K562 (cell line): ENCODE data around the gene SLC26A11. TPM values are rescaled to one million over a fixed set of nuclear protein-coding genes. Genes with fewer than 3 reads are reported as not detected.
A peak's percentile ranks its signal among the peaks of the same experiment; 100 is the strongest.

Experiments
- BHLHE40 ChIP-seq: IDR thresholded peaks from 2 replicates; pipeline ENCODE4 v1.6.1; 2011; ENCODE audit warnings: low read length, improper control_type of control experiment
- CBFA2T2 ChIP-seq: fragments of 450-650 bp; conservative IDR thresholded peaks from 2 replicates; pipeline ENCODE4 v1.6.1; 2017; ENCODE audit warnings: mild to moderate bottlenecking
- CHCHD3 ChIP-seq: fragments of 250-450 bp; sonication (Bioruptor Pico); IDR thresholded peaks from 2 replicates; pipeline ENCODE4 v2.1.2; 2022; ENCODE audit warnings: mild to moderate bottlenecking
- NCOA2 ChIP-seq, 2 experiments: fragments of 450-650 bp; IDR thresholded peaks; 2 replicates each; pipeline ENCODE4 v1.6.1; 2018; ENCODE audit warnings: mild to moderate bottlenecking in 2 of 2, moderate library complexity in 1 of 2; ENCODE audit not compliant: partially characterized antibody in 2 of 2
- TRIM28 ChIP-seq: fragments of 450-650 bp; IDR thresholded peaks from 2 replicates; pipeline ENCODE4 v1.6.1; 2017
- ZKSCAN1 ChIP-seq: fragments of 150-350 bp; IDR thresholded peaks from 2 replicates; pipeline ENCODE4 v1.6.1; 2016; ENCODE audit warnings: low read depth, low read length
- ZNF263 ChIP-seq: sonication (generic); formaldehyde crosslinking; IDR thresholded peaks from 2 replicates; pipeline ENCODE4 v1.8.0; 2022; ENCODE audit warnings: mild to moderate bottlenecking, missing genetic modification reagents, borderline replicate concordance
- polyA plus RNA-seq, 8 experiments: library from polyadenylated mRNA; depleted of rRNA in 4 of 8; stranded (reverse) in 5 of 8; unstranded in 3 of 8; fragments of >200 nt; fragmentation: Nextera tagmentation in 2 of 8; fragmentation: Illumina TruSeq in 1 of 8; extraction: Ambion mirVana in 2 of 8; extraction: Trizol in 1 of 8; gene quantifications; 2 replicates each; pipeline versions ENCODE4 v1.2.1 to v1.2.3, GENCODE V29; 2011 to 2014; ENCODE audit warnings: inconsistent platforms in 1 of 8, missing spikeins in 1 of 8
- total RNA-seq, 7 experiments: library from RNA; depleted of rRNA in 6 of 7; stranded (reverse); fragments of >200 nt in 6 of 7; fragmentation: Illumina TruSeq in 2 of 7; extraction: Trizol in 2 of 7; gene quantifications; 2 replicates each; pipeline versions ENCODE4 v1.2.1 to v1.2.3, GENCODE V29; 2011 to 2021; ENCODE audit warnings: low replicate concordance in 1 of 7
- TF ChIP-seq, protein P1 (sequence below), 2 experiments: fragments of 450-650 bp; conservative IDR thresholded peaks; 2 replicates each; pipeline ENCODE4 v1.6.1; 2017; ENCODE audit warnings: mild to moderate bottlenecking in 2 of 2, moderate library complexity in 2 of 2
- TF ChIP-seq, protein P2 (sequence below): fragments of 450-650 bp; formaldehyde crosslinking; IDR thresholded peaks from 2 replicates; pipeline ENCODE4 v1.4.0; 2020; ENCODE audit warnings: mild to moderate bottlenecking, mixed read lengths

Gene SLC26A11
- total and polyA plus RNA-seq, 9 of the 15 experiments (the other 6 are each of a cell fraction or from before 2014, with no cell fraction given) = 0.06 to 3.1 (median 1.2) TPM; not detected in 1

DNA sequence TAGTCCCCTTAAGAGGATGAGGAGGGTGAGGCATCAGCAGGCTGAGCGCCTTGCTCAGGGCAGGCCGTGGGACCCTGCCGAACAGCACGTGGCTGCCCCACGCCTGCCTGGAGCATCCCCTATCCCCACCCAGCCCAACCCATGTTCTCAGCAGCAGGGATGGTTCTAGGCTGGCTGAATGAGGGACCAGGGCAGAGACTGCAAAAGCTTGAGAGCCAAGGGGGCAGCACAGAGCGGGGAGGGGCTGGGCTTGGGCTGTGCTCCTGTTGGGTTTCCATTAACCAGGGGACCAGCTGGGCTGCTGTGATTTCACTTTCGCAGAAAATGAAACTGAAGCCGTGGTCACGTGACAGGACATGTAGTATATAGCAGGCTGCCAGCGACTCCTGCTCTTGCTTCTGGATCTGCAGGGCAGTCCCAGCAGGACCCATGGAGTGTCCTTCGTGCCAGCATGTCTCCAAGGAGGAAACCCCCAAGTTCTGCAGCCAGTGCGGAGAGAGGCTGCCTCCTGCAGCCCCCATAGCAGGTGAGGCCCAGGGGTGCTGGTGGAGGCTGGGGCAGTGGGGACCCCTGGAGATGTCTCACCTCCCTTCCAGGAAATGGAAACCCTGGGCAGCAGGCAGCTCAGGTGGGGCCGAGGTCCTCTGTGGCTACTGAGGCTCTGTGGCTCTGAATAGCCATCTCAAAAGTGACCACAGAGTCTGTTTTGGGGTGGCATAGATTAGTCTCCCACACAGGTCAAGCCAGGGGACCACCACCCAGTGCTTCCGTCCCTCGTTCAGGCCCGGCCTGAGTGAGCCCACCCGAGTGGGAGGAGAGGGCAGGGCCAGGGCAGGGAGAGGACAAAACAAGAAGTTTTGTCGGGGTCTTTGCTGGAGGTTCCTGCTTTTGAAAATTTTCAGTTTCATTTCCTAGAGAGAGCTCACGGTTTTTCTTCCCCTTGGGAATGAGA is 43.3 kb downstream of the SLC26A11 start (continued):
- TF ChIP-seq CBFA2T2 (peak; percentile 86), ZNF263 (CRISPR knock-in tag) (no peak), ZKSCAN1 (peak; percentile 14; the same call in 1 of the 2 replicates), NCOA2 (IDR thresholded peaks at IDR 0.05; ENCODE audit: partially characterized antibody in 2 of 2) (no peak), BHLHE40 (peak; percentile 80), TRIM28 (no peak), CHCHD3 (no peak)
- TF ChIP-seq, protein P1, sequence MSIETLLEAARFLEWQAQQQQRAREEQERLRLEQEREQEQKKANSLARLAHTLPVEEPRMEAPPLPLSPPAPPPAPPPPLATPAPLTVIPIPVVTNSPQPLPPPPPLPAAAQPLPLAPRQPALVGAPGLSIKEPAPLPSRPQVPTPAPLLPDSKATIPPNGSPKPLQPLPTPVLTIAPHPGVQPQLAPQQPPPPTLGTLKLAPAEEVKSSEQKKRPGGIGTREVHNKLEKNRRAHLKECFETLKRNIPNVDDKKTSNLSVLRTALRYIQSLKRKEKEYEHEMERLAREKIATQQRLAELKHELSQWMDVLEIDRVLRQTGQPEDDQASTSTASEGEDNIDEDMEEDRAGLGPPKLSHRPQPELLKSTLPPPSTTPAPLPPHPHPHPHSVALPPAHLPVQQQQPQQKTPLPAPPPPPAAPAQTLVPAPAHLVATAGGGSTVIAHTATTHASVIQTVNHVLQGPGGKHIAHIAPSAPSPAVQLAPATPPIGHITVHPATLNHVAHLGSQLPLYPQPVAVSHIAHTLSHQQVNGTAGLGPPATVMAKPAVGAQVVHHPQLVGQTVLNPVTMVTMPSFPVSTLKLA (conservative IDR thresholded peaks at IDR 0.05) = peak in 1 of 2 experiments; percentile 37; a peak in 1 of 4 replicates
- TF ChIP-seq, protein P2, sequence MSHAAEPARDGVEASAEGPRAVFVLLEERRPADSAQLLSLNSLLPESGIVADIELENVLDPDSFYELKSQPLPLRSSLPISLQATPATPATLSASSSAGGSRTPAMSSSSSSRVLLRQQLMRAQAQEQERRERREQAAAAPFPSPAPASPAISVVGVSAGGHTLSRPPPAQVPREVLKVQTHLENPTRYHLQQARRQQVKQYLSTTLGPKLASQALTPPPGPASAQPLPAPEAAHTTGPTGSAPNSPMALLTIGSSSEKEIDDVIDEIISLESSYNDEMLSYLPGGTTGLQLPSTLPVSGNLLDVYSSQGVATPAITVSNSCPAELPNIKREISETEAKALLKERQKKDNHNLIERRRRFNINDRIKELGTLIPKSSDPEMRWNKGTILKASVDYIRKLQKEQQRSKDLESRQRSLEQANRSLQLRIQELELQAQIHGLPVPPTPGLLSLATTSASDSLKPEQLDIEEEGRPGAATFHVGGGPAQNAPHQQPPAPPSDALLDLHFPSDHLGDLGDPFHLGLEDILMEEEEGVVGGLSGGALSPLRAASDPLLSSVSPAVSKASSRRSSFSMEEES = peak; percentile 97
